Embryonic facial prominence (tissue), 1 donor: Measurements from ENCODE around the gene FEM1C.
"Not testable (repeated sequence)": the region's sequence is repeated elsewhere in the genome, so short reads cannot be mapped to it uniquely, and the experiment has no call there.

Source experiments
- DNase-seq: peaks from one replicate; pipeline ENCODE4 v3.0.0-alpha.2; 2016; ENCODE audit errors: extremely low spot score

Gene FEM1C

GRCh38 chr5:115520191-115520590 lies 24.4 kb downstream of the FEM1C start:
- DNase-seq = no peak

- no peak for DNase-seq
These were observed 28.2 kb downstream of the FEM1C start for GRCh38 chr5:115516372-115516771.

- no peak for DNase-seq
These were observed 30.4 kb downstream of the FEM1C start for GRCh38 chr5:115514220-115514619.

- DNase-seq = no peak
These were observed 32.9 kb downstream of the FEM1C start for GRCh38 chr5:115511632-115512031.

GRCh38 chr5:115510145-115510645 lies 34.4 kb downstream of the FEM1C start:
- DNase-seq = no peak

GRCh38 chr5:115509547-115509946 lies 35.0 kb downstream of the FEM1C start:
- no peak for DNase-seq

GRCh38 chr5:115507681-115508080 lies 36.9 kb downstream of the FEM1C start:
- DNase-seq = peak; percentile 31

- DNase-seq = no peak
These were observed 41.2 kb downstream of the FEM1C start for GRCh38 chr5:115503420-115503819.

- DNase-seq = no peak
These were observed 42.9 kb downstream of the FEM1C start for GRCh38 chr5:115501464-115502210.

- DNase-seq = no peak
These were observed 44.4 kb downstream of the FEM1C start for GRCh38 chr5:115500225-115500624.

GRCh38 chr5:115496936-115497576 lies 47.5 kb downstream of the FEM1C start:
- DNase-seq = no peak

- DNase-seq = no peak
These were observed 49.8 kb downstream of the FEM1C start for GRCh38 chr5:115494570-115495289.

- no peak for DNase-seq
These were observed 54.0 kb downstream of the FEM1C start for GRCh38 chr5:115490596-115490995.

GRCh38 chr5:115489733-115490132 lies 54.8 kb downstream of the FEM1C start:
- DNase-seq = peak; percentile 15

- no peak for DNase-seq
These were observed 56.8 kb downstream of the FEM1C start for GRCh38 chr5:115487756-115488155.

GRCh38 chr5:115487168-115487567 lies 57.4 kb downstream of the FEM1C start:
- no peak for DNase-seq

- DNase-seq = no peak
These were observed 57.8 kb downstream of the FEM1C start for GRCh38 chr5:115486728-115487127.

- DNase-seq = no peak
These were observed 60.2 kb downstream of the FEM1C start for GRCh38 chr5:115484368-115484767.

- DNase-seq = no peak
These were observed 63.7 kb downstream of the FEM1C start for GRCh38 chr5:115480900-115481299.

GRCh38 chr5:115480271-115480670 lies 64.3 kb downstream of the FEM1C start:
- no peak for DNase-seq

- DNase-seq = not testable (repeated sequence)
These were observed 65.3 kb downstream of the FEM1C start for GRCh38 chr5:115479166-115479873.

- no peak for DNase-seq
These were observed 66.3 kb downstream of the FEM1C start for GRCh38 chr5:115478281-115478680.
